SK-N-SH (cell line): ENCODE measurements around the gene GSE1. TPM values are rescaled to one million over a fixed set of nuclear protein-coding genes. Genes with fewer than 3 reads are reported as not detected.

ENCODE experiments used
- CTCF ChIA-PET: fragments of 300-600, 350-600 bp; formaldehyde crosslinking; extraction: SDS; loops from one replicate; lab custom pipeline; 2021; lab: Yijun Ruan, JAX
- POLR2A ChIA-PET: fragments of 350-600 bp; sonication (Branson Sonifier 250); formaldehyde crosslinking; extraction: SDS; loops from one replicate; lab custom pipeline; 2020; ENCODE audit warnings: antibody characterized with exemption, inconsistent platforms; lab: Yijun Ruan, JAX
- DNase-seq: peaks from one replicate; pipeline ENCODE4 v3.0.0; 2012
- H2AFZ ChIP-seq: fragments of 200-600 bp; sonication (generic); 2 replicates; pipeline ENCODE4 v1.8.1; 2016; ENCODE audit warnings: antibody characterized with exemption, mild to moderate bottlenecking, low read depth
- H3F3A ChIP-seq: fragments of 200-600 bp; sonication (generic); replicated peaks from 2 replicates; pipeline ENCODE3; 2016; ENCODE audit warnings: antibody characterized with exemption, mild to moderate bottlenecking; ENCODE audit not compliant: insufficient read depth
- H3K27ac ChIP-seq, 2 experiments: fragments of 200-500 bp in 1 of 2; fragments of 200-600 bp in 1 of 2; sonication (Bioruptor generic) in 1 of 2; sonication (generic), shearing (Covaris generic) in 1 of 2; 2 replicates each; pipeline versions ENCODE4 v1.5.1 to v1.6.1; 2014 to 2016; ENCODE audit warnings: low read depth in 2 of 2, inconsistent platforms in 1 of 2, low read length in 1 of 2, mild to moderate bottlenecking in 1 of 2, mixed read lengths in 1 of 2
- H3K27me3 ChIP-seq: fragments of 200-600 bp; sonication (generic), shearing (Covaris generic); 2 replicates; pipeline ENCODE4 v1.6.1; 2016; ENCODE audit warnings: mixed run types; ENCODE audit not compliant: insufficient read depth
- H3K36me3 ChIP-seq, 2 experiments: fragments of 200-500 bp in 1 of 2; fragments of 200-600 bp in 1 of 2; sonication (Bioruptor generic) in 1 of 2; sonication (generic) in 1 of 2; replicated peaks in 1 of 2; 2 replicates each; pipeline versions ENCODE3 to v1.5.1; 2014 to 2016; ENCODE audit warnings: low read length in 1 of 2, mild to moderate bottlenecking in 1 of 2; ENCODE audit not compliant: insufficient read depth in 2 of 2, control insufficient read depth in 1 of 2
- H3K4me1 ChIP-seq, 2 experiments: fragments of 200-500 bp in 1 of 2; fragments of 200-600 bp in 1 of 2; sonication (Bioruptor generic) in 1 of 2; sonication (generic), shearing (Covaris generic) in 1 of 2; 2 replicates each; pipeline versions ENCODE4 v1.5.1 to v1.6.1; 2014 to 2016; ENCODE audit warnings: low read depth in 1 of 2, low read length in 1 of 2, mixed run types in 1 of 2; ENCODE audit not compliant: insufficient read depth in 2 of 2, control insufficient read depth in 1 of 2
- H3K4me2 ChIP-seq: fragments of 200-600 bp; sonication (generic), shearing (Covaris generic); 2 replicates; pipeline ENCODE4 v1.6.1; 2017; ENCODE audit warnings: mixed run types
- H3K4me3 ChIP-seq, 2 experiments: fragments of 200-500 bp in 1 of 2; fragments of 200-600 bp in 1 of 2; sonication (Bioruptor generic) in 1 of 2; sonication (generic), shearing (Covaris generic) in 1 of 2; 2 replicates each; pipeline versions ENCODE4 v1.5.1 to v1.8.1; 2014 to 2016; ENCODE audit warnings: low read depth in 2 of 2, inconsistent platforms in 1 of 2, low read length in 1 of 2, mild to moderate bottlenecking in 1 of 2, mixed read lengths in 1 of 2, moderate library complexity in 1 of 2
- H3K79me2 ChIP-seq: fragments of 200-600 bp; sonication (generic); 2 replicates; pipeline ENCODE4 v1.8.1; 2017; ENCODE audit warnings: mild to moderate bottlenecking; ENCODE audit not compliant: insufficient read depth
- H3K9ac ChIP-seq: fragments of 200-600 bp; sonication (generic); 2 replicates; pipeline ENCODE4 v1.6.1; 2017; ENCODE audit warnings: mixed run types
- H3K9me2 ChIP-seq: fragments of 200-600 bp; sonication (generic); 2 replicates; pipeline ENCODE4 v1.6.1; 2017; ENCODE audit warnings: mixed run types
- H3K9me3 ChIP-seq: fragments of 200-600 bp; sonication (generic); 2 replicates; pipeline ENCODE4 v1.6.1; 2017; ENCODE audit warnings: mixed run types, mild to moderate bottlenecking, moderate library complexity
- H4K20me1 ChIP-seq: fragments of 200-600 bp; sonication (generic); 2 replicates; pipeline ENCODE4 v1.6.1; 2017; ENCODE audit warnings: mild to moderate bottlenecking, mixed run types; ENCODE audit not compliant: insufficient read depth
- EP300 ChIP-seq, 2 experiments: IDR thresholded peaks; 2 replicates each; pipeline versions ENCODE4 v1.4.0 to v1.6.1; 2012; ENCODE audit warnings: borderline replicate concordance in 1 of 2, low read depth in 1 of 2, low read length in 1 of 2
- EZH2phosphoT487 ChIP-seq: fragments of 200-600 bp; sonication (generic); IDR thresholded peaks from 2 replicates; pipeline ENCODE4 v1.6.1; 2017; ENCODE audit warnings: low read depth, mixed run types, mild to moderate bottlenecking, antibody characterized with exemption, moderate library complexity, borderline replicate concordance
- FOSL2 ChIP-seq: IDR thresholded peaks from 2 replicates; pipeline ENCODE4 v1.4.0; 2012; ENCODE audit warnings: low read depth, mild to moderate bottlenecking, moderate library complexity, borderline replicate concordance
- FOXJ3 ChIP-seq: sonication (generic); formaldehyde crosslinking; IDR thresholded peaks from 2 replicates; pipeline ENCODE4 v1.5.1; 2020; ENCODE audit warnings: mild to moderate bottlenecking, missing genetic modification reagents
- FOXM1 ChIP-seq: IDR thresholded peaks from 2 replicates; pipeline ENCODE4 v1.4.0; 2012; ENCODE audit warnings: low read depth, mild to moderate bottlenecking
- GATA2 ChIP-seq: sonication (generic); formaldehyde crosslinking; IDR thresholded peaks from 2 replicates; pipeline ENCODE4 v1.5.0; 2020; ENCODE audit warnings: mild to moderate bottlenecking, missing genetic modification reagents
- JUND ChIP-seq: IDR thresholded peaks from 2 replicates; pipeline ENCODE4 v1.4.0; 2012
- MEF2A ChIP-seq: IDR thresholded peaks from 2 replicates; pipeline ENCODE4 v1.4.0; 2012; ENCODE audit warnings: low read depth, borderline replicate concordance
- NRF1 ChIP-seq: IDR thresholded peaks from 2 replicates; pipeline ENCODE4 v1.6.1; 2012; ENCODE audit warnings: low read depth, mild to moderate bottlenecking, low read length
- POLR2AphosphoS5 ChIP-seq: IDR thresholded peaks from 2 replicates; pipeline ENCODE4 v1.6.1; 2012; ENCODE audit warnings: low read depth, low read length
- RCOR1 ChIP-seq: fragments of 150-350 bp; IDR thresholded peaks from 2 replicates; pipeline ENCODE4 v1.6.1; 2017; ENCODE audit warnings: antibody characterized with exemption, low read length
- RFX5 ChIP-seq: IDR thresholded peaks from 2 replicates; pipeline ENCODE4 v1.6.1; 2012; ENCODE audit warnings: mild to moderate bottlenecking, improper control_type of control experiment, low read length
- RXRA ChIP-seq: IDR thresholded peaks from 2 replicates; pipeline ENCODE4 v1.4.0; 2012; ENCODE audit warnings: low read depth, mild to moderate bottlenecking, borderline replicate concordance
- SIN3A ChIP-seq: IDR thresholded peaks from 2 replicates; pipeline ENCODE4 v1.6.1; 2012; ENCODE audit warnings: low read depth, mild to moderate bottlenecking, low read length, moderate library complexity, borderline replicate concordance
- TAF1 ChIP-seq: IDR thresholded peaks from 2 replicates; pipeline ENCODE4 v1.6.1; 2012; ENCODE audit warnings: low read depth, mild to moderate bottlenecking, low read length, moderate library complexity, borderline replicate concordance
- TEAD4 ChIP-seq: IDR thresholded peaks from 2 replicates; pipeline ENCODE4 v1.4.0; 2012; ENCODE audit warnings: mild to moderate bottlenecking, borderline replicate concordance; ENCODE audit not compliant: insufficient read depth
- WGBS: methylation state at CpG from one replicate; pipeline ENCODE4 v1.1.6; 2017; ENCODE audit warnings: low lambda C conversion rate; 5-methylcytosine and 5-hydroxymethylcytosine counted together
- polyA plus RNA-seq, 3 experiments: library from polyadenylated mRNA; depleted of rRNA; stranded (reverse); fragments of >200 nt; gene quantifications; 2 replicates each; pipeline ENCODE4 v1.2.3, GENCODE V29; 2012
- TF ChIP-seq, protein P1 (sequence below): fragments of 150-350 bp; IDR thresholded peaks from 2 replicates; pipeline ENCODE4 v1.6.1; 2017; ENCODE audit warnings: antibody characterized with exemption, low read length, low read depth, borderline replicate concordance
- TF ChIP-seq, protein P2 (sequence below): IDR thresholded peaks from 2 replicates; pipeline ENCODE4 v1.4.0; 2012; ENCODE audit warnings: low read depth
- TF ChIP-seq, protein P3 (sequence below): IDR thresholded peaks from 2 replicates; pipeline ENCODE4 v1.4.0; 2012; ENCODE audit warnings: low read depth, borderline replicate concordance
- TF ChIP-seq, protein P4 (sequence below): IDR thresholded peaks from 2 replicates; pipeline ENCODE4; 2012

Gene GSE1
- polyA plus RNA-seq, 1 of the 3 experiments (the other 2 are of a cell fraction): 26.5 TPM

DNA sequence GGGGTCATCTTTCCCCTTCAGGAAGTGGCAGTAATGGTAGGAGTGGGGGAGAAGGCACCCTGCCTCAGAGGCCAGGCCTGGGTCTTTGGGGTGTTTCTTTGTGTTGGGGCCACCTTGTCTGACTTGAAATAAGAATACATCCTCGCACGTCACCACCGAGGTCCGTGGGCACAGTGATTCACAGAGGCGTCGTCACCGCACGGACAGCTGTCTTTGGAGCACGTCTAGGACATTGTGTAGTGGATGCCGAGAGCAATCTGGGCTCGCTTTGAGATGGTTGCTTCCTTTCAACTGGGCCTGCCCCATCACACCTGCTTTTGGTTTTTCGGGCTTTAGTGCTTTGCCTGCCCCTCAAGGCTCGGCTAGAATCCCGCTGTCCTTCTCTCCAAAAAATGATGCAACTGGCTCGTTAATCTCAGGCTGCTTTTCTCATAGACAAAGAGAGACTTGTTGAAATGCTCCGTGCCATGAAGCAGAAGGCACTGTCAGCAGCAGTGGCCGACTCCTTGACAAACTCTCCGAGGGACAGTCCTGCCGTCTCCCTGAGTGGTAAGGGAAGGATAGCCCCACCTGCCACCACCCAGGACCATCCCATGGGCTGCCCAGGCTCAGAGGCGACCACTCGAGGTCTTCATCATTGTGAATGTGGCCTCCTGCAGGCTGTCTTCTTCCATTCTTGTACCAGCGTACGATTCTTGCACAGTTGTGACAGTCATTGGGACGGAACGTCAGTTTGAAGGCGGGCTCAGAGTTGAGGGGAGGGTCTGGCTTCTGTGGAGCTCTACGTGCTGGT lies 51.7 kb downstream of the GSE1 start:
- POLR2A ChIA-PET: no interaction called here
- Histone ChIP-seq H3K4me2 (no peak overlapping the region), H3K9ac (no peak overlapping the region)
- no peak for TF ChIP-seq FOSL2
- TF ChIP-seq RFX5: no peak
- TF ChIP-seq, all 33 proteins: peak for 0
- Histone ChIP-seq H3K36me3 (peaks cover 26 to 88% of the 10 kb centered on the region in 2 experiments), H2AFZ (no peak overlapping the region), H3K27ac (no peak overlapping the region; a peak in 1 of 4 replicates), H3K27me3 (no peaks in the 10 kb centered on the region), H3K4me3 (no peak overlapping the region), H3K9me3 (no peaks in the 10 kb centered on the region), H3K9me2 (no peaks in the 10 kb centered on the region), H3F3A (no peaks in the 10 kb centered on the region), H3K4me1 (peaks cover 0 to 42% of the 10 kb centered on the region in 2 experiments; a peak in 1 of 4 replicates), H3K79me2 (no peaks in the 10 kb centered on the region), H4K20me1 (peaks cover 4% of the 10 kb centered on the region; the same call in 1 of the 2 replicates)
- DNase-seq: no peak
- CTCF ChIA-PET: interaction anchor here (1.6 kb wide), 1 partner anchor 53 kb away, joined by 3 read pairs; no protein-coding TSS in a partner anchor
- 96% methylated on average over 23 of the region's 27 CpGs for WGBS

DNA sequence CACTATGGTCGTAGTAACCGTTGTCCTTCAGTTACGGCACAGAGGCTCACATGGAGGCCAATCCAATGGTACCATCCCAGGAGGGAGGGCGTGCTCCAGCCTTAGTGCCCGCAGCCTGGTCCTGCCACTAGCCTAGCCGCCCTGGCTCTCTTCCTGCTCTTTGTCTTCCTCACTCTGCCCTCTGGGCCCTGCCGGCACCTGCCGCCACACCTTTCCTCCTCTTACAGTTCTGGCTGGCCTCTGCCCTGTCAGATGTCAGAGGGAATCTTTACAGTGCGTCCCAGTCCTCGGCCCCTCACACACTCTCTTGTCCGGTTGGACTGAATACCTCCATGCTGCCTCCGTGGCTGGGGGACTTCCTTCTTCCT lies 52.2 kb downstream of the GSE1 start:
- DNase-seq: no peak
- no peak overlapping the region for H3K9ac ChIP-seq
- peaks cover 26 to 94% of the 10 kb centered on the region in 2 experiments for H3K36me3 ChIP-seq
- TF ChIP-seq POLR2AphosphoS5 (no peak), JUND (no peak), SIN3A (no peak), FOXM1 (no peak), RCOR1 (no peak), MEF2A (no peak), TAF1 (no peak), FOXJ3 (no peak), EP300 (IDR thresholded peaks at IDR 0.05; ENCODE audit: borderline replicate concordance in 1 of 2, low read depth in 1 of 2, low read length in 1 of 2) (no peak), RXRA (no peak), EZH2phosphoT487 (no peak), GATA2 (no peak), TEAD4 (no peak), FOSL2 (no peak), NRF1 (no peak)
- TF ChIP-seq, protein P1, sequence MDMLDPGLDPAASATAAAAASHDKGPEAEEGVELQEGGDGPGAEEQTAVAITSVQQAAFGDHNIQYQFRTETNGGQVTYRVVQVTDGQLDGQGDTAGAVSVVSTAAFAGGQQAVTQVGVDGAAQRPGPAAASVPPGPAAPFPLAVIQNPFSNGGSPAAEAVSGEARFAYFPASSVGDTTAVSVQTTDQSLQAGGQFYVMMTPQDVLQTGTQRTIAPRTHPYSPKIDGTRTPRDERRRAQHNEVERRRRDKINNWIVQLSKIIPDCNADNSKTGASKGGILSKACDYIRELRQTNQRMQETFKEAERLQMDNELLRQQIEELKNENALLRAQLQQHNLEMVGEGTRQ: no peak
- TF ChIP-seq, protein P2, sequence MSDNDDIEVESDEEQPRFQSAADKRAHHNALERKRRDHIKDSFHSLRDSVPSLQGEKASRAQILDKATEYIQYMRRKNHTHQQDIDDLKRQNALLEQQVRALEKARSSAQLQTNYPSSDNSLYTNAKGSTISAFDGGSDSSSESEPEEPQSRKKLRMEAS: no peak
- TF ChIP-seq, protein P3, sequence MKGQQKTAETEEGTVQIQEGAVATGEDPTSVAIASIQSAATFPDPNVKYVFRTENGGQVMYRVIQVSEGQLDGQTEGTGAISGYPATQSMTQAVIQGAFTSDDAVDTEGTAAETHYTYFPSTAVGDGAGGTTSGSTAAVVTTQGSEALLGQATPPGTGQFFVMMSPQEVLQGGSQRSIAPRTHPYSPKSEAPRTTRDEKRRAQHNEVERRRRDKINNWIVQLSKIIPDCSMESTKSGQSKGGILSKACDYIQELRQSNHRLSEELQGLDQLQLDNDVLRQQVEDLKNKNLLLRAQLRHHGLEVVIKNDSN: no peak
- TF ChIP-seq, protein P4, sequence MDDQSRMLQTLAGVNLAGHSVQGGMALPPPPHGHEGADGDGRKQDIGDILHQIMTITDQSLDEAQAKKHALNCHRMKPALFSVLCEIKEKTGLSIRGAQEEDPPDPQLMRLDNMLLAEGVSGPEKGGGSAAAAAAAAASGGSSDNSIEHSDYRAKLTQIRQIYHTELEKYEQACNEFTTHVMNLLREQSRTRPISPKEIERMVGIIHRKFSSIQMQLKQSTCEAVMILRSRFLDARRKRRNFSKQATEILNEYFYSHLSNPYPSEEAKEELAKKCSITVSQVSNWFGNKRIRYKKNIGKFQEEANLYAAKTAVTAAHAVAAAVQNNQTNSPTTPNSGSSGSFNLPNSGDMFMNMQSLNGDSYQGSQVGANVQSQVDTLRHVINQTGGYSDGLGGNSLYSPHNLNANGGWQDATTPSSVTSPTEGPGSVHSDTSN: no peak
- no peak overlapping the region for H3K4me3 ChIP-seq
- POLR2A ChIA-PET: no interaction called here
- H3K27me3 ChIP-seq: no peaks in the 10 kb centered on the region
- no peaks in the 10 kb centered on the region for H3K9me3 ChIP-seq
- H3K79me2 ChIP-seq: no peaks in the 10 kb centered on the region
- no peak overlapping the region; a peak in 1 of 4 replicates for H3K27ac ChIP-seq
- CTCF ChIA-PET: interaction anchor here (1.0 to 1.6 kb wide), 4 partner anchors 9 to 54 kb away, joined by 3 to 6 read pairs (median 4); no protein-coding TSS in a partner anchor
- H4K20me1 ChIP-seq: no peaks in the 10 kb centered on the region
- H3K4me1 ChIP-seq: peaks cover 0 to 38% of the 10 kb centered on the region in 2 experiments; a peak in 1 of 4 replicates
- no peaks in the 10 kb centered on the region for H3K9me2 ChIP-seq
- 91% methylated on average over 11 of the region's 12 CpGs for WGBS
- H3F3A ChIP-seq: no peaks in the 10 kb centered on the region
- H3K4me2 ChIP-seq: no peak overlapping the region
- no peak overlapping the region for H2AFZ ChIP-seq
